HepG2 (cell line): Measurements from ENCODE around the gene ZFHX3. TPM values are rescaled to one million over a fixed set of nuclear protein-coding genes. Genes with fewer than 3 reads are reported as not detected.
"Not testable (repeated sequence)": the region's sequence is repeated elsewhere in the genome, so short reads cannot be mapped to it uniquely, and the experiment has no call there.

Experiments used
- ATAC-seq: fragments of 200-7000 bp; cut with Tn5 transposase; 3 replicates; pipeline ENCODE4 v1.9.1; 2020; ENCODE audit warnings: mild to moderate bottlenecking, moderate library complexity
- BruUV-seq: library from RNA; stranded (reverse); fragments of 400-500 nt; replicated peaks from 2 replicates; lab custom pipeline; 2021; lab: Mats Ljungman, UMichigan
- CTCF ChIA-PET: fragments of 300-600 bp; formaldehyde crosslinking; extraction: SDS; loops from one replicate; lab custom pipeline; 2021; ENCODE audit warnings: low total read pairs, inconsistent platforms, low intra/inter-chr PET ratio; lab: Yijun Ruan, JAX
- POLR2A ChIA-PET: fragments of 350-600 bp; sonication (Branson Sonifier 250); formaldehyde crosslinking; loops from one replicate; lab custom pipeline; 2020; ENCODE audit warnings: antibody characterized with exemption, inconsistent platforms; lab: Yijun Ruan, JAX
- DNase-seq: peaks from one replicate; pipeline ENCODE4 v3.0.0-alpha.2; 2015; ENCODE audit warnings: low spot score
- FAIRE-seq: peaks from 3 replicates; lab custom pipeline; 2011; peaks lifted over from hg19 to GRCh38; lab: Jason Lieb, UNC
- H2AFZ ChIP-seq: one replicate; pipeline ENCODE4 v1.6.1; 2011; ENCODE audit warnings: low read length, inconsistent platforms
- H3K27ac ChIP-seq: fragments of 300-600 bp; 3 replicates; pipeline ENCODE4 v1.8.0; 2011; ENCODE audit warnings: mixed run types, mild to moderate bottlenecking, mixed read lengths, low read length, inconsistent platforms; ENCODE audit not compliant: insufficient read depth; ENCODE audit errors: extremely low read length
- H3K27me3 ChIP-seq, 2 experiments: fragments of 200-600 bp in 1 of 2; 2 replicates in 1 of 2; 3 replicates in 1 of 2; pipeline versions ENCODE4 v1.6.0 to v1.8.0; 2011; ENCODE audit warnings: low read length in 2 of 2, mild to moderate bottlenecking in 2 of 2, moderate library complexity in 2 of 2, inconsistent platforms in 1 of 2; ENCODE audit not compliant: insufficient read depth in 2 of 2, control insufficient read depth in 1 of 2
- H3K36me3 ChIP-seq, 2 experiments: fragments of 200-600 bp in 1 of 2; replicated peaks in 1 of 2; 2 replicates in 1 of 2; 3 replicates in 1 of 2; pipeline versions ENCODE4 v1.5.1 to v1.8.0; 2011; ENCODE audit warnings: low read length in 2 of 2, inconsistent platforms in 1 of 2; ENCODE audit not compliant: insufficient read depth in 2 of 2, control insufficient read depth in 1 of 2
- H3K4me1 ChIP-seq: 2 replicates; pipeline ENCODE4 v1.5.1; 2012; ENCODE audit warnings: low read length, inconsistent platforms; ENCODE audit not compliant: insufficient read depth
- H3K4me2 ChIP-seq: 2 replicates; pipeline ENCODE4 v1.6.0; 2011; ENCODE audit warnings: low read depth, low read length, inconsistent platforms
- H3K4me3 ChIP-seq, 3 experiments: fragments of 200-600 bp in 1 of 3; sonication (generic), shearing (Covaris generic) in 1 of 3; replicated peaks in 1 of 3; 2 replicates each; pipeline ENCODE4 v1.5.1; 2011 to 2016; ENCODE audit warnings: low read length in 3 of 3, inconsistent platforms in 2 of 3, low read depth in 2 of 3, mild to moderate bottlenecking in 2 of 3, control low read depth in 1 of 3, mixed read lengths in 1 of 3; ENCODE audit not compliant: insufficient read depth in 1 of 3
- H3K79me2 ChIP-seq: one replicate; pipeline ENCODE4 v1.6.1; 2011; ENCODE audit warnings: low read length, inconsistent platforms; ENCODE audit not compliant: insufficient read depth
- H3K9ac ChIP-seq: 2 replicates; pipeline ENCODE4 v1.6.0; 2011; ENCODE audit warnings: mild to moderate bottlenecking, low read depth, low read length, inconsistent platforms; ENCODE audit not compliant: insufficient read depth
- H3K9me3 ChIP-seq: 2 replicates; pipeline ENCODE4 v1.5.1; 2012; ENCODE audit warnings: mild to moderate bottlenecking, low read length
- H4K20me1 ChIP-seq: 2 replicates; pipeline ENCODE4 v1.6.0; 2011; ENCODE audit warnings: inconsistent platforms, mild to moderate bottlenecking, low read length, moderate library complexity; ENCODE audit not compliant: insufficient read depth
- EZH2 ChIP-seq: conservative IDR thresholded peaks from 2 replicates; pipeline ENCODE4 v1.6.1; 2012; ENCODE audit warnings: mild to moderate bottlenecking, low read depth, low read length, moderate library complexity
- IRF2 ChIP-seq: IDR thresholded peaks from 2 replicates; pipeline ENCODE4 v1.6.1; 2018; ENCODE audit warnings: missing genetic modification reagents, missing compliant biosample characterization
- JUNB ChIP-seq: sonication (generic); formaldehyde crosslinking; IDR thresholded peaks from 2 replicates; pipeline ENCODE4 v1.8.0; 2022; ENCODE audit warnings: missing genetic modification reagents, mild to moderate bottlenecking, borderline replicate concordance
- MTF1 ChIP-seq: sonication (generic); formaldehyde crosslinking; IDR thresholded peaks from 2 replicates; pipeline ENCODE4 v1.5.0; 2020; ENCODE audit warnings: missing genetic modification reagents
- NR2F6 ChIP-seq, 2 experiments: IDR thresholded peaks; 2 replicates each; pipeline ENCODE4 v1.6.1; 2016; ENCODE audit warnings: antibody characterized with exemption in 1 of 2, mild to moderate bottlenecking in 1 of 2
- PATZ1 ChIP-seq: sonication (generic); formaldehyde crosslinking; IDR thresholded peaks from 2 replicates; pipeline ENCODE4 v1.4.0; 2020; ENCODE audit warnings: missing genetic modification reagents
- PCBP1 ChIP-seq: fragments of 200-400 bp; formaldehyde crosslinking; IDR thresholded peaks from 2 replicates; pipeline ENCODE4 v1.6.1; 2017; ENCODE audit warnings: mild to moderate bottlenecking, low read depth, low read length, borderline replicate concordance
- SYNCRIP ChIP-seq: fragments of 200-400 bp; formaldehyde crosslinking; IDR thresholded peaks from 2 replicates; pipeline ENCODE4 v1.6.1; 2018; ENCODE audit warnings: mild to moderate bottlenecking, low read depth, low read length; ENCODE audit not compliant: insufficient read depth
- TSC22D2 ChIP-seq: sonication (generic); formaldehyde crosslinking; IDR thresholded peaks from 2 replicates; pipeline ENCODE4 v1.5.1; 2020; ENCODE audit warnings: missing genetic modification reagents, mild to moderate bottlenecking, borderline replicate concordance
- ZBTB46 ChIP-seq: sonication (generic); formaldehyde crosslinking; IDR thresholded peaks from 2 replicates; pipeline ENCODE4 v1.4.0; 2020; ENCODE audit warnings: mild to moderate bottlenecking, missing genetic modification reagents, borderline replicate concordance
- ZNF598 ChIP-seq: sonication (generic); formaldehyde crosslinking; IDR thresholded peaks from 2 replicates; pipeline ENCODE4 v1.5.1; 2020; ENCODE audit warnings: mild to moderate bottlenecking, missing genetic modification reagents, borderline replicate concordance
- WGBS: methylation state at CpG from one replicate; pipeline ENCODE4 v1.1.6; 2017; ENCODE audit warnings: low lambda C conversion rate; 5-methylcytosine and 5-hydroxymethylcytosine counted together
- in situ Hi-C: cut with HindIII; loops from 2 replicates; pipeline ENCODE4 v1.10.0; 2017; ENCODE audit warnings: low pct_unique_long_range_greater_than_20kb; ENCODE audit not compliant: extremely low pct_ligation_motif_present
- intact Hi-C: fragments of 100-400 bp; cut with micrococcal nuclease; formaldehyde crosslinking; loops from one replicate; pipeline ENCODE4 v1.10.0; 2022; ENCODE audit not compliant: unreplicated experiment
- polyA plus RNA-seq, 8 experiments: library from polyadenylated mRNA; depleted of rRNA in 3 of 8; stranded (reverse) in 7 of 8; unstranded in 1 of 8; fragments of >200 nt; fragmentation: Illumina TruSeq in 4 of 8; extraction: Trizol in 4 of 8; gene quantifications; 2 replicates each; pipeline versions ENCODE4 v1.2.1 to v1.2.3, GENCODE V29; 2011 to 2016; ENCODE audit warnings: low read depth in 4 of 8, missing spikeins in 1 of 8, mixed read lengths in 1 of 8; ENCODE audit not compliant: insufficient read depth in 1 of 8
- total RNA-seq, 5 experiments: library from RNA; depleted of rRNA; stranded (reverse); fragments of >200 nt; fragmentation: Illumina TruSeq; extraction: Trizol; gene quantifications; 2 replicates each; pipeline ENCODE4 v1.2.3, GENCODE V29; 2016; ENCODE audit warnings: low read depth in 1 of 5

ZFHX3 gene
- total and polyA plus RNA-seq, 2 of the 13 experiments (the other 11 are each of a cell fraction or from before 2014, with no cell fraction given): 5.0 to 6.0 TPM

GRCh38 chr16:73072051-73072450 is 24.1 kb upstream of the ZFHX3 start:
- intact Hi-C loops: loop anchor here (5.0 kb wide), 1 partner anchor 125 kb away; no protein-coding TSS in a partner anchor
- H3K4me3 ChIP-seq; FAIRE-seq; H3K27ac ChIP-seq; H3K79me2 ChIP-seq; BruUV-seq; DNase-seq; H3K27me3 ChIP-seq; H2AFZ ChIP-seq; ATAC-seq; H3K36me3 ChIP-seq; in situ Hi-C loops; H3K9me3 ChIP-seq; CTCF ChIA-PET; H4K20me1 ChIP-seq; TF ChIP-seq NR2F6 (CRISPR knock-in tag; IDR thresholded peaks at IDR 0.05): not testable (repeated sequence)
- TF ChIP-seq PATZ1 (CRISPR knock-in tag) (0 out of 2 replicates have a peak, but pooled peaks have one; percentile 1), NR2F6 (IDR thresholded peaks at IDR 0.05) (peak; percentile 10; the same call in 1 of the 2 replicates)
- 87% methylated on average over 9 of the region's 9 CpGs for WGBS
- Histone ChIP-seq H3K9ac (0 out of 2 replicates have a peak overlapping the region, but pooled peaks have one; percentile 7), H3K4me1 (peaks cover 45% of the 10 kb centered on the region), H3K4me2 (peak overlapping the region; percentile 78)
- POLR2A ChIA-PET: interaction anchor here (0.7 to 2.9 kb wide), 7 partner anchors 10 to 195 kb away, joined by 3 to 16 read pairs (median 8); partner anchors contain the start of gene ZFHX3

GRCh38 chr16:73071131-73071940 is 23.4 kb upstream of the ZFHX3 start:
- intact Hi-C loops: loop anchor here (1.0 to 5.0 kb wide), 3 partner anchors 15 to 126 kb away; no protein-coding TSS in a partner anchor
- TF ChIP-seq MTF1: no peak
- no peak for TF ChIP-seq SYNCRIP
- no peak for TF ChIP-seq JUNB (CRISPR knock-in tag)
- TF ChIP-seq PCBP1: peak; percentile 34; the same call in 1 of the 2 replicates
- no peak for TF ChIP-seq EZH2
- no peak; the same call in 1 of the 2 replicates for TF ChIP-seq ZNF598
- no peak for TF ChIP-seq ZBTB46 (CRISPR knock-in tag)
- peak; percentile 76; the same call in 1 of the 2 replicates for TF ChIP-seq IRF2 (CRISPR knock-in tag)
- TF ChIP-seq TSC22D2 (CRISPR knock-in tag): peak; percentile 93; the same call in 1 of the 2 replicates

More at GRCh38 chr16:73071131-73071940, 23.4 kb upstream of the ZFHX3 start:
- 1% methylated on average over 17 of the region's 17 CpGs for WGBS
- peak overlapping the region; percentile 48 for H3K27ac ChIP-seq
- H3K36me3 ChIP-seq: no peaks in the 10 kb centered on the region
- ChIA-PET POLR2A (interaction anchor here (0.6 to 2.9 kb wide), 11 partner anchors 10 to 194 kb away, joined by 3 to 16 read pairs (median 8); partner anchors contain the start of gene ZFHX3), CTCF (no interaction called here)
- in situ Hi-C loops: no loop called here
- H3K4me2 ChIP-seq: peak overlapping the region; percentile 78
- no peaks in the 10 kb centered on the region for H4K20me1 ChIP-seq
- H3K9ac ChIP-seq: peak overlapping the region; percentile 48; the same call in 1 of the 2 replicates
- H3K4me3 ChIP-seq: peak overlapping the region; percentile 26 to 57 (median 28); a peak in 5 of 6 replicates
- H3K79me2 ChIP-seq: no peaks in the 10 kb centered on the region
- ATAC-seq (peak; percentile 68), FAIRE-seq (no peak), DNase-seq (peak; percentile 61)
- H2AFZ ChIP-seq: no peak overlapping the region
- H3K4me1 ChIP-seq: peaks cover 48% of the 10 kb centered on the region
- TSS peak; percentile 83 for BruUV-seq
- peaks cover 0 to 6% of the 10 kb centered on the region in 2 experiments; a peak in 2 of 5 replicates for H3K27me3 ChIP-seq
- no peaks in the 10 kb centered on the region for H3K9me3 ChIP-seq
